GM12878 (cell line): ENCODE results near the gene POU2F1. TPM values are rescaled to one million over a fixed set of nuclear protein-coding genes. Genes with fewer than 3 reads are reported as not detected.

ENCODE experiments used
- ATAC-seq: fragments of 200-7000 bp; cut with Tn5 transposase; 3 replicates; pipeline ENCODE4 v1.9.1; 2020; ENCODE audit warnings: mild to moderate bottlenecking, moderate library complexity
- BruUV-seq: library from RNA; stranded (reverse); fragments of 400-500 nt; replicated peaks from 2 replicates; lab custom pipeline; 2021; lab: Mats Ljungman, UMichigan
- CTCF ChIA-PET: fragments of 300-600 bp; sonication (Branson Sonifier 250); formaldehyde crosslinking; extraction: SDS; loops from one replicate; lab custom pipeline; 2021; ENCODE audit warnings: inconsistent platforms; lab: Yijun Ruan, JAX
- POLR2A ChIA-PET: fragments of 350-600 bp; formaldehyde crosslinking; extraction: SDS; loops from one replicate; lab custom pipeline; 2021; ENCODE audit warnings: inconsistent platforms; lab: Charles Lee
- RAD21 ChIA-PET: fragments of 300-600 bp; sonication (Branson Sonifier 250); formaldehyde crosslinking; loops from one replicate; lab custom pipeline; 2023; ENCODE audit warnings: antibody characterized with exemption; ENCODE audit not compliant: unreplicated experiment; lab: Charles Lee
- SMC1A ChIA-PET: fragments of 300-600 bp; sonication (Branson Sonifier 250); formaldehyde crosslinking; loops from one replicate; lab custom pipeline; 2023; ENCODE audit not compliant: unreplicated experiment, uncharacterized antibody; lab: Charles Lee
- DNase-seq: peaks from one replicate; pipeline ENCODE4 v3.0.0-alpha.2; 2011; ENCODE audit warnings: low read depth, low spot score
- FAIRE-seq: peaks from 3 replicates; lab custom pipeline; 2011; peaks lifted over from hg19 to GRCh38; lab: Jason Lieb, UNC
- H2AFZ ChIP-seq: 2 replicates; pipeline ENCODE4 v1.6.0; 2011; ENCODE audit warnings: low read depth, low read length, control low read depth; ENCODE audit not compliant: control insufficient read depth
- H3K27ac ChIP-seq: 2 replicates; pipeline ENCODE4 v1.5.1; 2011; ENCODE audit warnings: control low read depth; ENCODE audit not compliant: control insufficient read depth, insufficient read depth
- H3K27me3 ChIP-seq, 2 experiments: replicated peaks in 1 of 2; 2 replicates each; pipeline versions ENCODE4 v1.6.0 to v1.6.1; 2011; ENCODE audit warnings: low read length in 1 of 2; ENCODE audit not compliant: control insufficient read depth in 2 of 2, insufficient read depth in 2 of 2
- H3K36me3 ChIP-seq, 2 experiments: 2 replicates each; pipeline ENCODE4 v1.5.1; 2011; ENCODE audit warnings: low read length in 1 of 2; ENCODE audit not compliant: control insufficient read depth in 2 of 2, insufficient read depth in 2 of 2
- H3K4me1 ChIP-seq: 2 replicates; pipeline ENCODE4 v1.6.1; 2011; ENCODE audit warnings: mild to moderate bottlenecking, low read length, moderate library complexity, mixed read lengths; ENCODE audit not compliant: control insufficient read depth, insufficient read depth
- H3K4me2 ChIP-seq: 2 replicates; pipeline ENCODE4 v1.6.0; 2011; ENCODE audit warnings: control low read depth; ENCODE audit not compliant: control insufficient read depth, insufficient read depth
- H3K4me3 ChIP-seq: fragments of 200-600 bp; sonication (generic); 2 replicates; pipeline ENCODE4 v1.5.1; 2016
- H3K79me2 ChIP-seq: 2 replicates; pipeline ENCODE4 v1.6.0; 2011; ENCODE audit warnings: low read length; ENCODE audit not compliant: control insufficient read depth, insufficient read depth
- H3K9ac ChIP-seq: 2 replicates; pipeline ENCODE4 v1.8.0; 2011; ENCODE audit warnings: low read length, control low read depth, mixed read lengths; ENCODE audit not compliant: control insufficient read depth, insufficient read depth
- H3K9me3 ChIP-seq: replicated peaks from 3 replicates; pipeline ENCODE4 v1.5.1; 2011; ENCODE audit warnings: mild to moderate bottlenecking, low read length; ENCODE audit not compliant: control insufficient read depth, insufficient read depth
- H4K20me1 ChIP-seq: 2 replicates; pipeline ENCODE4 v1.6.0; 2011; ENCODE audit not compliant: control insufficient read depth, insufficient read depth
- ASH2L ChIP-seq: fragments of 300-600, 200-600 bp; sonication (generic); IDR thresholded peaks from 2 replicates; pipeline ENCODE4 v1.6.1; 2017; ENCODE audit warnings: low read depth, mild to moderate bottlenecking, borderline replicate concordance
- CBX5 ChIP-seq: sonication (generic); IDR thresholded peaks from 2 replicates; pipeline ENCODE4 v1.6.1; 2016; ENCODE audit warnings: low read depth, moderate library complexity, mild to moderate bottlenecking, inconsistent platforms
- FOXM1 ChIP-seq: IDR thresholded peaks from 2 replicates; pipeline ENCODE4 v1.6.1; 2012; ENCODE audit warnings: low read depth, mild to moderate bottlenecking, inconsistent platforms, low read length, moderate library complexity
- HCFC1 ChIP-seq: fragments of 150-350 bp; IDR thresholded peaks from 2 replicates; pipeline ENCODE4 v1.6.1; 2014; ENCODE audit warnings: low read length
- HSF1 ChIP-seq: fragments of 150-350 bp; IDR thresholded peaks from 2 replicates; pipeline ENCODE4 v1.6.1; 2014; ENCODE audit warnings: mild to moderate bottlenecking, low read depth, low read length
- KDM1A ChIP-seq: fragments of 200-600 bp; sonication (generic); IDR thresholded peaks from 2 replicates; pipeline ENCODE4 v1.6.1; 2016; ENCODE audit warnings: borderline replicate concordance
- MEF2B ChIP-seq: fragments of 450-650 bp; IDR thresholded peaks from 2 replicates; pipeline ENCODE4 v1.6.1; 2018; ENCODE audit warnings: mild to moderate bottlenecking, moderate library complexity; ENCODE audit not compliant: partially characterized antibody, poor library complexity, severe bottlenecking
- SPI1 ChIP-seq: IDR thresholded peaks from 2 replicates; pipeline ENCODE4 v1.6.1; 2011; ENCODE audit warnings: low read depth, mild to moderate bottlenecking, low read length, moderate library complexity, borderline replicate concordance; ENCODE audit not compliant: insufficient read depth
- SUPT20H ChIP-seq: IDR thresholded peaks from 2 replicates; pipeline ENCODE4 v1.6.1; 2011; ENCODE audit warnings: low read depth, mild to moderate bottlenecking, low read length, moderate library complexity, borderline replicate concordance; ENCODE audit not compliant: control insufficient read depth
- TBL1XR1 ChIP-seq: IDR thresholded peaks from 2 replicates; pipeline ENCODE4 v1.6.1; 2012; ENCODE audit warnings: low read depth, low read length, improper control_type of control experiment
- YY1 ChIP-seq: IDR thresholded peaks from 2 replicates; pipeline ENCODE4 v1.6.1; 2011; ENCODE audit warnings: low read depth, mild to moderate bottlenecking, low read length
- WGBS: methylation state at CpG from one replicate; pipeline ENCODE4 v1.1.6; 2016; ENCODE audit warnings: low lambda C conversion rate; ENCODE audit not compliant: insufficient replicate concordance, insufficient coverage; ENCODE audit errors: missing lambda C conversion rate; 5-methylcytosine and 5-hydroxymethylcytosine counted together
- in situ Hi-C: fragments of 300-500 bp; cut with MboI; formaldehyde crosslinking; loops from 9 replicates; pipeline ENCODE4 v1.14.3; 2018; ENCODE audit warnings: mixed read lengths
- intact Hi-C: fragments of 100-400 bp; cut with micrococcal nuclease; formaldehyde crosslinking; loops from one replicate; pipeline ENCODE4 v1.14.2; 2022; ENCODE audit not compliant: unreplicated experiment
- polyA plus RNA-seq, 11 experiments: library from polyadenylated mRNA; depleted of rRNA in 4 of 11; unstranded in 6 of 11; stranded (reverse) in 5 of 11; fragments of >200 nt; fragmentation: Nextera tagmentation in 4 of 11; fragmentation: Illumina TruSeq in 1 of 11; extraction: Ambion mirVana in 4 of 11; extraction: Trizol in 1 of 11; gene quantifications; 1 replicate in 1 of 11; 2 replicates in 10 of 11; pipeline versions ENCODE4 v1.2.1 to v1.2.3, GENCODE V29; 2011 to 2016; ENCODE audit warnings: inconsistent platforms in 2 of 11, missing spikeins in 2 of 11, low read depth in 1 of 11
- total RNA-seq, 4 experiments: library from RNA; depleted of rRNA in 3 of 4; stranded (reverse); fragments of >200 nt in 3 of 4; fragmentation: Illumina TruSeq in 1 of 4; extraction: Trizol in 1 of 4; gene quantifications; 2 replicates each; pipeline versions ENCODE4 v1.2.1 to v1.2.3, GENCODE V29; 2013 to 2021
- TF ChIP-seq, protein P1 (sequence below), 3 experiments: IDR thresholded peaks in 2 of 3; conservative IDR thresholded peaks in 1 of 3; 2 replicates each; pipeline ENCODE4 v1.5.1; 2011; ENCODE audit warnings: low read depth in 3 of 3, low read length in 3 of 3, mild to moderate bottlenecking in 3 of 3, control low read depth in 2 of 3, moderate library complexity in 2 of 3, inconsistent platforms in 1 of 3, mixed read lengths in 1 of 3; ENCODE audit not compliant: control insufficient read depth in 2 of 3, insufficient read depth in 1 of 3; ENCODE audit errors: extremely low read depth in 1 of 3

The POU2F1 gene
- total and polyA plus RNA-seq, 10 of the 15 experiments (the other 5 are each of a cell fraction or from before 2014, with no cell fraction given) = 2.5 to 21.7 (median 12.5) TPM

- Histone ChIP-seq H3K4me2 (peak overlapping the region; percentile 36), H3K4me1 (peaks cover 14% of the 10 kb centered on the region), H2AFZ (no peak overlapping the region), H3K27me3 (no peaks in the 10 kb centered on the region), H3K27ac (peak overlapping the region; percentile 1), H3K36me3 (peaks cover 0 to 1% of the 10 kb centered on the region in 2 experiments; a peak in 3 of 4 replicates), H4K20me1 (no peaks in the 10 kb centered on the region), H3K79me2 (peaks cover 57% of the 10 kb centered on the region), H3K4me3 (peak overlapping the region; percentile 51; the same call in 1 of the 2 replicates), H3K9me3 (peaks cover 4% of the 10 kb centered on the region; the same call in 2 of the 3 replicates), H3K9ac (no peak overlapping the region)
- in situ Hi-C loops (no loop called here), intact Hi-C loops (no loop called here)
- BruUV-seq = no TSS peak
- ChIA-PET SMC1A (interaction anchor here (0.8 to 0.9 kb wide), 2 partner anchors 50 to 59 kb away, joined by 3 read pairs; no protein-coding TSS in a partner anchor), POLR2A (interaction anchor here (0.5 to 1.9 kb wide), 3 partner anchors 22 to 66 kb away, joined by 3 to 6 read pairs (median 3); no protein-coding TSS in a partner anchor), CTCF (interaction anchor here (0.6 to 6.4 kb wide), 5 partner anchors 10 to 69 kb away, joined by 3 to 56 read pairs (median 5); no protein-coding TSS in a partner anchor), RAD21 (interaction anchor here (1.3 to 6.5 kb wide), 4 partner anchors 9 to 114 kb away, joined by 3 to 53 read pairs (median 21); partner anchors contain the start of gene POU2F1)
- DNase-seq (no peak), FAIRE-seq (no peak), ATAC-seq (no peak; the same call in 2 of the 3 replicates)
- 100% methylated on average over 1 of the region's 1 CpG for WGBS
- TF ChIP-seq SPI1 = no peak
- TF ChIP-seq YY1 = 0 out of 2 replicates have a peak, but pooled peaks have one; percentile 8
- TF ChIP-seq SUPT20H = no peak
- TF ChIP-seq KDM1A = no peak
These were observed 113.0 kb downstream of the POU2F1 start for GRCh38 chr1:167333703-167334102.

- Histone ChIP-seq H4K20me1 (no peaks in the 10 kb centered on the region), H3K4me1 (no peaks in the 10 kb centered on the region), H3K4me3 (no peak overlapping the region), H3K36me3 (peaks cover 0 to 1% of the 10 kb centered on the region in 2 experiments; a peak in 3 of 4 replicates), H3K4me2 (no peak overlapping the region), H3K27me3 (no peaks in the 10 kb centered on the region), H3K79me2 (peaks cover 22% of the 10 kb centered on the region), H3K27ac (no peak overlapping the region), H3K9ac (no peak overlapping the region), H2AFZ (no peak overlapping the region), H3K9me3 (peaks cover 3% of the 10 kb centered on the region; the same call in 2 of the 3 replicates)
- ChIA-PET POLR2A (interaction anchor here (1.3 kb wide), 1 partner anchor 10 kb away, joined by 3 read pairs; no protein-coding TSS in a partner anchor), CTCF (interaction anchor here (1.0 to 8.7 kb wide), 4 partner anchors 23 to 73 kb away, joined by 3 to 245 read pairs (median 3); no protein-coding TSS in a partner anchor), RAD21 (interaction anchor here (1.0 to 3.3 kb wide), 2 partner anchors 72 to 119 kb away, joined by 4 to 14 read pairs; no protein-coding TSS in a partner anchor), SMC1A (interaction anchor here (0.9 to 8.7 kb wide), 7 partner anchors 10 to 195 kb away, joined by 3 to 145 read pairs (median 6); no protein-coding TSS in a partner anchor)
- in situ Hi-C loops = no loop called here
- no TSS peak for BruUV-seq
- DNase-seq = no peak
- no peak for FAIRE-seq
- intact Hi-C loops = no loop called here
- no peak for ATAC-seq
- TF ChIP-seq CBX5 (no peak), TBL1XR1 (no peak), MEF2B (no peak), HCFC1 (no peak), ASH2L (no peak), HSF1 (no peak), FOXM1 (no peak)
- TF ChIP-seq, protein P1, sequence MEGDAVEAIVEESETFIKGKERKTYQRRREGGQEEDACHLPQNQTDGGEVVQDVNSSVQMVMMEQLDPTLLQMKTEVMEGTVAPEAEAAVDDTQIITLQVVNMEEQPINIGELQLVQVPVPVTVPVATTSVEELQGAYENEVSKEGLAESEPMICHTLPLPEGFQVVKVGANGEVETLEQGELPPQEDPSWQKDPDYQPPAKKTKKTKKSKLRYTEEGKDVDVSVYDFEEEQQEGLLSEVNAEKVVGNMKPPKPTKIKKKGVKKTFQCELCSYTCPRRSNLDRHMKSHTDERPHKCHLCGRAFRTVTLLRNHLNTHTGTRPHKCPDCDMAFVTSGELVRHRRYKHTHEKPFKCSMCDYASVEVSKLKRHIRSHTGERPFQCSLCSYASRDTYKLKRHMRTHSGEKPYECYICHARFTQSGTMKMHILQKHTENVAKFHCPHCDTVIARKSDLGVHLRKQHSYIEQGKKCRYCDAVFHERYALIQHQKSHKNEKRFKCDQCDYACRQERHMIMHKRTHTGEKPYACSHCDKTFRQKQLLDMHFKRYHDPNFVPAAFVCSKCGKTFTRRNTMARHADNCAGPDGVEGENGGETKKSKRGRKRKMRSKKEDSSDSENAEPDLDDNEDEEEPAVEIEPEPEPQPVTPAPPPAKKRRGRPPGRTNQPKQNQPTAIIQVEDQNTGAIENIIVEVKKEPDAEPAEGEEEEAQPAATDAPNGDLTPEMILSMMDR (IDR thresholded peaks at IDR 0.05 in 2 of 3, conservative IDR thresholded peaks at IDR 0.05 in 1 of 3; ENCODE audit: control insufficient read depth in 2 of 3, extremely low read depth in 1 of 3, insufficient read depth in 1 of 3, low read depth in 3 of 3, low read length in 3 of 3) = no peak
These were observed 118.7 kb downstream of the POU2F1 start for GRCh38 chr1:167339405-167339804.
